Endothelial cell of umbilical vein (primary cell): ENCODE data around the gene SOSTDC1. TPM values are rescaled to one million over a fixed set of nuclear protein-coding genes. Genes with fewer than 3 reads are reported as not detected.
"Not testable (repeated sequence)": the region's sequence is repeated elsewhere in the genome, so short reads cannot be mapped to it uniquely, and the experiment has no call there.

Experiments
- BruUV-seq: library from RNA; stranded (reverse); fragments of 400-500 nt; replicated peaks from 2 replicates; lab custom pipeline; 2021; lab: Mats Ljungman, UMichigan
- CTCF ChIA-PET: fragments of 300-600, 350-600 bp; sonication (Branson Sonifier 250); formaldehyde crosslinking; loops from one replicate; lab custom pipeline; 2021; ENCODE audit warnings: antibody characterized with exemption, inconsistent platforms; lab: Charles Lee
- POLR2A ChIA-PET: fragments of 300-600, 350-600 bp; sonication (Branson Sonifier 250); formaldehyde crosslinking; loops from one replicate; lab custom pipeline; 2021; ENCODE audit warnings: antibody characterized with exemption, inconsistent platforms; lab: Charles Lee
- DNase-seq: peaks from one replicate; pipeline ENCODE4 v3.0.0-alpha.2; 2011; ENCODE audit warnings: low read depth, low spot score
- FAIRE-seq: peaks from 2 replicates; lab custom pipeline; 2011; peaks lifted over from hg19 to GRCh38; lab: Jason Lieb, UNC
- H2AFZ ChIP-seq: 2 replicates; pipeline ENCODE4 v1.6.0; 2012; ENCODE audit warnings: low read depth, low read length, control low read depth, inconsistent platforms
- H3K27ac ChIP-seq: 2 replicates; pipeline ENCODE4 v1.5.1; 2011; ENCODE audit warnings: low read depth, mild to moderate bottlenecking, control low read depth, low read length, moderate library complexity; ENCODE audit not compliant: insufficient read depth
- H3K27me3 ChIP-seq, 2 experiments: 2 replicates each; pipeline versions ENCODE4 v1.6.0 to v1.6.1; 2011; ENCODE audit warnings: low read length in 2 of 2, mixed read lengths in 1 of 2; ENCODE audit not compliant: control insufficient read depth in 2 of 2, insufficient read depth in 2 of 2
- H3K36me3 ChIP-seq, 2 experiments: 2 replicates in 1 of 2; 3 replicates in 1 of 2; pipeline ENCODE4 v1.5.1; 2011; ENCODE audit warnings: low read length in 2 of 2, mild to moderate bottlenecking in 1 of 2, moderate library complexity in 1 of 2; ENCODE audit not compliant: control insufficient read depth in 2 of 2, insufficient read depth in 2 of 2; ENCODE audit errors: extremely low read depth in 1 of 2
- H3K4me1 ChIP-seq: 3 replicates; pipeline ENCODE4 v1.5.1; 2011; ENCODE audit warnings: mild to moderate bottlenecking, low read length; ENCODE audit not compliant: control insufficient read depth, insufficient read depth; ENCODE audit errors: extremely low read depth
- H3K4me2 ChIP-seq: 2 replicates; pipeline ENCODE4 v1.6.1; 2011; ENCODE audit warnings: low read length, control low read depth, mixed read lengths; ENCODE audit not compliant: insufficient read depth
- H3K4me3 ChIP-seq, 3 experiments: fragments of 200-600 bp in 1 of 3; sonication (generic), shearing (Covaris generic) in 1 of 3; replicated peaks in 1 of 3; 2 replicates each; pipeline ENCODE4 v1.5.1; 2011 to 2016; ENCODE audit warnings: control low read depth in 3 of 3, low read length in 3 of 3, mild to moderate bottlenecking in 2 of 3, inconsistent platforms in 1 of 3, low read depth in 1 of 3, moderate library complexity in 1 of 3; ENCODE audit not compliant: insufficient read depth in 1 of 3
- H3K79me2 ChIP-seq: 2 replicates; pipeline ENCODE4 v1.6.0; 2012; ENCODE audit warnings: low read length, inconsistent platforms; ENCODE audit not compliant: control insufficient read depth, insufficient read depth
- H3K9ac ChIP-seq: replicated peaks from 2 replicates; pipeline ENCODE3; 2011; ENCODE audit warnings: low read length, control low read depth; ENCODE audit not compliant: insufficient read depth; ENCODE audit errors: extremely low read depth
- H3K9me1 ChIP-seq: replicated peaks from 3 replicates; pipeline ENCODE4 v1.6.0; 2011; ENCODE audit warnings: mild to moderate bottlenecking, low read length; ENCODE audit not compliant: control insufficient read depth, insufficient read depth; ENCODE audit errors: extremely low read depth
- H3K9me3 ChIP-seq: replicated peaks from 2 replicates; pipeline ENCODE4 v1.5.1; 2012; ENCODE audit warnings: low read length, inconsistent platforms; ENCODE audit not compliant: control insufficient read depth, insufficient read depth
- H4K20me1 ChIP-seq: replicated peaks from 2 replicates; pipeline ENCODE3; 2011; ENCODE audit warnings: mild to moderate bottlenecking, low read length; ENCODE audit not compliant: control insufficient read depth, insufficient read depth; ENCODE audit errors: extremely low read depth
- CTCF ChIP-seq, 2 donors: IDR thresholded peaks; 1 replicate in 1 of 2; 2 replicates in 1 of 2; pipeline ENCODE4 v1.5.1; 2011; ENCODE audit warnings: low read length in 2 of 2, mild to moderate bottlenecking in 2 of 2, moderate library complexity in 2 of 2, control low read depth in 1 of 2, inconsistent platforms in 1 of 2, low read depth in 1 of 2; ENCODE audit not compliant: insufficient read depth in 1 of 2; ENCODE audit errors: extremely low read depth in 1 of 2
- EZH2 ChIP-seq: IDR thresholded peaks from 2 replicates; pipeline ENCODE4 v1.6.1; 2012; ENCODE audit warnings: borderline replicate concordance, low read depth, mild to moderate bottlenecking, moderate library complexity, low read length, inconsistent platforms; ENCODE audit not compliant: severe bottlenecking
- FOS ChIP-seq: IDR thresholded peaks from 2 replicates; pipeline ENCODE4 v1.6.1; 2011; ENCODE audit warnings: mild to moderate bottlenecking, low read length, moderate library complexity, borderline replicate concordance; ENCODE audit not compliant: insufficient read depth
- GATA2 ChIP-seq: IDR thresholded peaks from 2 replicates; pipeline ENCODE4 v1.7.0; 2011; ENCODE audit warnings: low read depth, mild to moderate bottlenecking, moderate library complexity, mixed read lengths, low read length; ENCODE audit not compliant: insufficient read length, insufficient read depth
- JUN ChIP-seq: IDR thresholded peaks from 2 replicates; pipeline ENCODE4 v1.6.1; 2011; ENCODE audit warnings: borderline replicate concordance, low read depth; ENCODE audit not compliant: insufficient read length, insufficient read depth
- MAX ChIP-seq: IDR thresholded peaks from 2 replicates; pipeline ENCODE4 v1.6.1; 2011; ENCODE audit not compliant: insufficient read depth, insufficient read length
- MYC ChIP-seq: IDR thresholded peaks from one replicate; pipeline ENCODE4 v1.6.1; 2011; ENCODE audit warnings: mild to moderate bottlenecking, low read depth, low read length
- POLR2A ChIP-seq: IDR thresholded peaks from 2 replicates; pipeline ENCODE4 v1.6.1; 2012; ENCODE audit warnings: low read depth, mild to moderate bottlenecking, control low read depth, low read length
- POLR2AphosphoS5 ChIP-seq: IDR thresholded peaks from 2 replicates; pipeline ENCODE4 v1.6.1; 2012; ENCODE audit warnings: low read depth, mild to moderate bottlenecking, control low read depth, low read length, moderate library complexity; ENCODE audit not compliant: insufficient read depth
- dilution Hi-C: fragments of 300-500 bp; cut with MboI; formaldehyde crosslinking; loops from one replicate; pipeline ENCODE4 v1.15.0; 2019; ENCODE audit warnings: low sequenced_read_pairs; ENCODE audit not compliant: extremely low pct_ligation_motif_present
- intact Hi-C: fragments of 100-400 bp; cut with micrococcal nuclease; formaldehyde crosslinking; loops from one replicate; pipeline ENCODE4 v1.10.0; 2022
- polyA plus RNA-seq, 4 experiments: library from polyadenylated mRNA; depleted of rRNA in 3 of 4; stranded (reverse) in 3 of 4; unstranded in 1 of 4; fragments of >200 nt; gene quantifications; 2 replicates each; pipeline versions ENCODE4 v1.2.1 to v1.2.3, GENCODE V29; 2011 to 2012; ENCODE audit warnings: missing spikeins in 1 of 4
- total RNA-seq: library from RNA; stranded (reverse); gene quantifications from 2 replicates; pipeline ENCODE4 v1.2.3, GENCODE V29; 2021

Gene SOSTDC1
- total and polyA plus RNA-seq, 2 donors (not counting 3 experiments of a cell fraction or from before 2014, with no cell fraction given), result not detected

- no peaks in the 10 kb centered on the region for H3K79me2 ChIP-seq
- FAIRE-seq, result no peak
- ChIA-PET CTCF (no interaction called here), POLR2A (no interaction called here)
- no TSS peak for BruUV-seq
- H3K9me3 ChIP-seq, result no peaks in the 10 kb centered on the region
- no peak overlapping the region for H3K4me2 ChIP-seq
- H3K27ac ChIP-seq, result no peak overlapping the region
- no peaks in the 10 kb centered on the region for H3K4me1 ChIP-seq
- H3K27me3 ChIP-seq, result peaks cover 0 to 5% of the 10 kb centered on the region in 2 experiments
- no peaks in the 10 kb centered on the region for H3K9me1 ChIP-seq
- intact Hi-C loops (no loop called here), dilution Hi-C loops (no loop called here)
- no peak overlapping the region for H3K9ac ChIP-seq
- TF ChIP-seq EZH2 (no peak), POLR2AphosphoS5 (no peak), CTCF (IDR thresholded peaks at IDR 0.05; ENCODE audit: extremely low read depth in 1 of 2, insufficient read depth in 1 of 2, low read depth in 1 of 2, low read length in 2 of 2) (no peak), MYC (no peak), POLR2A (no peak), JUN (no peak), FOS (no peak), MAX (no peak), GATA2 (no peak)
- H3K36me3 ChIP-seq, result no peaks in the 10 kb centered on the region
- no peak overlapping the region for H3K4me3 ChIP-seq
- DNase-seq, result no peak
- H4K20me1 ChIP-seq, result no peaks in the 10 kb centered on the region
- no peak overlapping the region for H2AFZ ChIP-seq
Measured at GRCh38 chr7:16460789-16461493, 4.6 kb downstream of the SOSTDC1 start.

GRCh38 chr7:16456303-16456702 lies 9.2 kb downstream of the SOSTDC1 start:
- intact Hi-C loops, DNase-seq, dilution Hi-C loops, BruUV-seq, H2AFZ ChIP-seq, H3K4me2 ChIP-seq, H3K27me3 ChIP-seq, FAIRE-seq, H3K9me3 ChIP-seq, H3K9me1 ChIP-seq, POLR2A ChIA-PET, H3K36me3 ChIP-seq, H3K4me3 ChIP-seq, H3K79me2 ChIP-seq, H3K27ac ChIP-seq, H4K20me1 ChIP-seq, H3K4me1 ChIP-seq, H3K9ac ChIP-seq: not testable (repeated sequence)
- CTCF ChIA-PET, result interaction anchor here (1.8 kb wide), 1 partner anchor 8 kb away, joined by 6 read pairs; no protein-coding TSS in a partner anchor
